Astrocyte (in vitro differentiated cells and primary cell): Measurements from ENCODE around the gene ACAT2. TPM values are rescaled to one million over a fixed set of nuclear protein-coding genes. Genes with fewer than 3 reads are reported as not detected.
A peak's percentile ranks its signal among the peaks of the same experiment; 100 is the strongest.
"Not testable (repeated sequence)": the region's sequence is repeated elsewhere in the genome, so short reads cannot be mapped to it uniquely, and the experiment has no call there.

ENCODE experiments used
- DNase-seq: peaks from one replicate; pipeline ENCODE4 v3.0.0-alpha.2; 2010; ENCODE audit warnings: low read depth
- FAIRE-seq: peaks from 2 replicates; lab custom pipeline; 2011; peaks lifted over from hg19 to GRCh38; lab: Jason Lieb, UNC
- H2AFZ ChIP-seq: 2 replicates; pipeline ENCODE4 v1.6.0; 2012; ENCODE audit warnings: low read depth, low read length, inconsistent platforms
- H3K27ac ChIP-seq: 2 replicates; pipeline ENCODE4 v1.5.1; 2011; ENCODE audit warnings: low read depth, low read length, inconsistent platforms
- H3K27me3 ChIP-seq: 2 replicates; pipeline ENCODE4 v1.6.0; 2011; ENCODE audit warnings: low read length, inconsistent platforms; ENCODE audit not compliant: insufficient read depth
- H3K36me3 ChIP-seq: 2 replicates; pipeline ENCODE4 v1.5.1; 2011; ENCODE audit warnings: low read length, inconsistent platforms; ENCODE audit not compliant: insufficient read depth
- H3K4me1 ChIP-seq: 2 replicates; pipeline ENCODE4 v1.5.1; 2011; ENCODE audit warnings: low read length, inconsistent platforms; ENCODE audit not compliant: insufficient read depth
- H3K4me2 ChIP-seq: 2 replicates; pipeline ENCODE4 v1.6.0; 2012; ENCODE audit warnings: low read length, inconsistent platforms
- H3K4me3 ChIP-seq: 2 replicates; pipeline ENCODE4 v1.5.1; 2011; ENCODE audit warnings: low read depth, mild to moderate bottlenecking, low read length, inconsistent platforms; ENCODE audit not compliant: insufficient read depth
- H3K79me2 ChIP-seq: 2 replicates; pipeline ENCODE4 v1.6.0; 2012; ENCODE audit warnings: mild to moderate bottlenecking, low read length, inconsistent platforms; ENCODE audit not compliant: insufficient read depth
- H3K9ac ChIP-seq: 2 replicates; pipeline ENCODE4 v1.6.0; 2012; ENCODE audit warnings: mild to moderate bottlenecking, low read length, inconsistent platforms
- H3K9me3 ChIP-seq: 2 replicates; pipeline ENCODE4 v1.5.1; 2012; ENCODE audit warnings: low read depth, mild to moderate bottlenecking, low read length, inconsistent platforms; ENCODE audit not compliant: insufficient read depth
- H4K20me1 ChIP-seq: 2 replicates; pipeline ENCODE4 v1.6.0; 2012; ENCODE audit warnings: low read length, inconsistent platforms; ENCODE audit not compliant: insufficient read depth
- H3K27ac Mint-ChIP-seq: one replicate; pipeline ENCODE4 v1.8.0; 2021; ENCODE audit warnings: mild to moderate bottlenecking, mixed read lengths; ENCODE audit not compliant: unreplicated experiment
- H3K27me3 Mint-ChIP-seq: one replicate; pipeline ENCODE4 v1.8.0; 2021; ENCODE audit warnings: low read depth, mixed read lengths; ENCODE audit not compliant: unreplicated experiment
- H3K36me3 Mint-ChIP-seq: one replicate; pipeline ENCODE4 v1.8.0; 2021; ENCODE audit warnings: low read depth, mixed read lengths; ENCODE audit not compliant: unreplicated experiment
- H3K4me1 Mint-ChIP-seq: one replicate; pipeline ENCODE4 v1.8.0; 2021; ENCODE audit warnings: low read depth, mixed read lengths; ENCODE audit not compliant: unreplicated experiment
- H3K4me3 Mint-ChIP-seq: one replicate; pipeline ENCODE4 v1.8.0; 2021; ENCODE audit warnings: mild to moderate bottlenecking, moderate library complexity, mixed read lengths; ENCODE audit not compliant: unreplicated experiment
- H3K9me3 Mint-ChIP-seq: one replicate; pipeline ENCODE4 v1.8.0; 2021; ENCODE audit warnings: mild to moderate bottlenecking, mixed read lengths; ENCODE audit not compliant: unreplicated experiment
- CTCF ChIP-seq: IDR thresholded peaks from 2 replicates; pipeline ENCODE4 v1.5.1; 2011; ENCODE audit warnings: low read depth, mild to moderate bottlenecking, inconsistent platforms, low read length, moderate library complexity; ENCODE audit not compliant: insufficient read depth
- EZH2 ChIP-seq: IDR thresholded peaks from 2 replicates; pipeline ENCODE4 v1.6.1; 2012; ENCODE audit warnings: mild to moderate bottlenecking, low read length, inconsistent platforms; ENCODE audit not compliant: insufficient read depth
- total RNA-seq: library from RNA; stranded (reverse); gene quantifications from 2 replicates; pipeline ENCODE4 v1.2.1, GENCODE V29; 2021

ACAT2 gene
- total RNA-seq, 1 donor from 2014 or later, result 96.7 TPM

- no peaks in the 10 kb centered on the region for H3K4me1 ChIP-seq
- DNase-seq (no peak), FAIRE-seq (peak; percentile 5)
- H3K36me3 ChIP-seq, result peaks cover 74% of the 10 kb centered on the region
- no peak overlapping the region for H3K27ac Mint-ChIP-seq
- H3K36me3 Mint-ChIP-seq, result peaks cover 13% of the 10 kb centered on the region
- H3K4me3 Mint-ChIP-seq, result no peak overlapping the region
- H3K4me3 ChIP-seq, result no peak overlapping the region
- no peaks in the 10 kb centered on the region for H3K4me1 Mint-ChIP-seq
- no peak overlapping the region for H2AFZ ChIP-seq
- peaks cover 74% of the 10 kb centered on the region for H3K79me2 ChIP-seq
- H3K9me3 ChIP-seq, result no peaks in the 10 kb centered on the region
- H3K9ac ChIP-seq, result no peak overlapping the region
- no peak overlapping the region for H3K4me2 ChIP-seq
- peaks cover 28% of the 10 kb centered on the region for H4K20me1 ChIP-seq
- no peaks in the 10 kb centered on the region for H3K9me3 Mint-ChIP-seq
- H3K27me3 ChIP-seq, result no peaks in the 10 kb centered on the region
- TF ChIP-seq CTCF, result no peak
- no peak for TF ChIP-seq EZH2
- H3K27ac ChIP-seq, result no peak overlapping the region
- H3K27me3 Mint-ChIP-seq, result no peaks in the 10 kb centered on the region
These were observed 16.8 kb upstream of the ACAT2 start for GRCh38 chr6:159745081-159745480.

- TF ChIP-seq EZH2, result no peak
- no peak for TF ChIP-seq CTCF
- Histone ChIP-seq H3K27ac (no peak overlapping the region), H3K79me2 (peaks cover 69% of the 10 kb centered on the region), H2AFZ (no peak overlapping the region), H3K4me2 (no peak overlapping the region), H3K4me1 (no peaks in the 10 kb centered on the region), H3K4me3 (no peak overlapping the region), H4K20me1 (peaks cover 34% of the 10 kb centered on the region), H3K27me3 (no peaks in the 10 kb centered on the region), H3K36me3 (peaks cover 66% of the 10 kb centered on the region), H3K9me3 (no peaks in the 10 kb centered on the region), H3K9ac (no peak overlapping the region)
- FAIRE-seq (no peak), DNase-seq (no peak)
- Mint-ChIP-seq H3K4me1 (no peaks in the 10 kb centered on the region), H3K36me3 (peaks cover 10% of the 10 kb centered on the region), H3K27ac (no peak overlapping the region), H3K4me3 (no peak overlapping the region), H3K9me3 (no peaks in the 10 kb centered on the region), H3K27me3 (no peaks in the 10 kb centered on the region)
These were observed 15.1 kb upstream of the ACAT2 start for GRCh38 chr6:159746759-159747158.

- not testable (repeated sequence) for H3K27ac Mint-ChIP-seq, H3K4me3 ChIP-seq, H3K4me1 ChIP-seq, H3K4me2 ChIP-seq, H2AFZ ChIP-seq, H3K9me3 Mint-ChIP-seq, H3K4me3 Mint-ChIP-seq, DNase-seq, H3K9me3 ChIP-seq, H3K4me1 Mint-ChIP-seq, H3K27me3 Mint-ChIP-seq, H3K9ac ChIP-seq, H3K27ac ChIP-seq, H3K27me3 ChIP-seq
- peak; percentile 55 for FAIRE-seq
- Histone ChIP-seq H4K20me1 (peaks cover 34% of the 10 kb centered on the region), H3K79me2 (peaks cover 63% of the 10 kb centered on the region), H3K36me3 (peaks cover 71% of the 10 kb centered on the region)
- H3K36me3 Mint-ChIP-seq, result peaks cover 10% of the 10 kb centered on the region
These were observed 13.7 kb upstream of the ACAT2 start for GRCh38 chr6:159748127-159748526.
